DOHH2 (cell line): Measurements from ENCODE around the gene CPNE5.

Experiments used
- EZH2phosphoT487 ChIP-seq: fragments of 200-600 bp; sonication (generic); IDR thresholded peaks from 2 replicates; pipeline ENCODE4 v1.6.1; 2017; ENCODE audit warnings: borderline replicate concordance, mild to moderate bottlenecking, antibody characterized with exemption, low read length, moderate library complexity, mixed read lengths
- TF ChIP-seq, protein P1 (sequence below): fragments of 200-600 bp; sonication (generic); IDR thresholded peaks from one replicate; pipeline ENCODE4 v1.5.1; 2014; ENCODE audit warnings: antibody characterized with exemption, mild to moderate bottlenecking, low read depth, low read length; ENCODE audit not compliant: poor library complexity, severe bottlenecking

GRCh38 chr6:36825452-36825851 lies 13.8 kb downstream of the CPNE5 start:
- TF ChIP-seq, protein P1, sequence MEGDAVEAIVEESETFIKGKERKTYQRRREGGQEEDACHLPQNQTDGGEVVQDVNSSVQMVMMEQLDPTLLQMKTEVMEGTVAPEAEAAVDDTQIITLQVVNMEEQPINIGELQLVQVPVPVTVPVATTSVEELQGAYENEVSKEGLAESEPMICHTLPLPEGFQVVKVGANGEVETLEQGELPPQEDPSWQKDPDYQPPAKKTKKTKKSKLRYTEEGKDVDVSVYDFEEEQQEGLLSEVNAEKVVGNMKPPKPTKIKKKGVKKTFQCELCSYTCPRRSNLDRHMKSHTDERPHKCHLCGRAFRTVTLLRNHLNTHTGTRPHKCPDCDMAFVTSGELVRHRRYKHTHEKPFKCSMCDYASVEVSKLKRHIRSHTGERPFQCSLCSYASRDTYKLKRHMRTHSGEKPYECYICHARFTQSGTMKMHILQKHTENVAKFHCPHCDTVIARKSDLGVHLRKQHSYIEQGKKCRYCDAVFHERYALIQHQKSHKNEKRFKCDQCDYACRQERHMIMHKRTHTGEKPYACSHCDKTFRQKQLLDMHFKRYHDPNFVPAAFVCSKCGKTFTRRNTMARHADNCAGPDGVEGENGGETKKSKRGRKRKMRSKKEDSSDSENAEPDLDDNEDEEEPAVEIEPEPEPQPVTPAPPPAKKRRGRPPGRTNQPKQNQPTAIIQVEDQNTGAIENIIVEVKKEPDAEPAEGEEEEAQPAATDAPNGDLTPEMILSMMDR, result no peak
- no peak for TF ChIP-seq EZH2phosphoT487
